AG04449 (cell line): ENCODE measurements around the gene NRXN2.

Source experiments
- CTCF ChIA-PET: fragments of 350-600 bp; formaldehyde crosslinking; extraction: SDS; loops from one replicate; lab custom pipeline; 2021; ENCODE audit warnings: antibody characterized with exemption; lab: Yijun Ruan, JAX
- POLR2A ChIA-PET: fragments of 400-600, 350-600 bp; formaldehyde crosslinking; extraction: SDS; loops from one replicate; lab custom pipeline; 2020; ENCODE audit warnings: antibody characterized with exemption, inconsistent platforms; lab: Yijun Ruan, JAX
- DNase-seq: peaks from one replicate; pipeline ENCODE4 v3.0.0-alpha.2; 2010; ENCODE audit warnings: low read depth, low spot score
- H3K4me3 ChIP-seq: 2 replicates; pipeline ENCODE4 v1.5.1; 2011; ENCODE audit warnings: low read depth, mild to moderate bottlenecking, control low read depth, low read length
- CTCF ChIP-seq: IDR thresholded peaks from one replicate; pipeline ENCODE4 v1.5.1; 2011; ENCODE audit warnings: mild to moderate bottlenecking, moderate library complexity, low read length, control low read depth, inconsistent platforms; ENCODE audit not compliant: insufficient read depth; ENCODE audit errors: missing control alignments

The NRXN2 gene

DNA sequence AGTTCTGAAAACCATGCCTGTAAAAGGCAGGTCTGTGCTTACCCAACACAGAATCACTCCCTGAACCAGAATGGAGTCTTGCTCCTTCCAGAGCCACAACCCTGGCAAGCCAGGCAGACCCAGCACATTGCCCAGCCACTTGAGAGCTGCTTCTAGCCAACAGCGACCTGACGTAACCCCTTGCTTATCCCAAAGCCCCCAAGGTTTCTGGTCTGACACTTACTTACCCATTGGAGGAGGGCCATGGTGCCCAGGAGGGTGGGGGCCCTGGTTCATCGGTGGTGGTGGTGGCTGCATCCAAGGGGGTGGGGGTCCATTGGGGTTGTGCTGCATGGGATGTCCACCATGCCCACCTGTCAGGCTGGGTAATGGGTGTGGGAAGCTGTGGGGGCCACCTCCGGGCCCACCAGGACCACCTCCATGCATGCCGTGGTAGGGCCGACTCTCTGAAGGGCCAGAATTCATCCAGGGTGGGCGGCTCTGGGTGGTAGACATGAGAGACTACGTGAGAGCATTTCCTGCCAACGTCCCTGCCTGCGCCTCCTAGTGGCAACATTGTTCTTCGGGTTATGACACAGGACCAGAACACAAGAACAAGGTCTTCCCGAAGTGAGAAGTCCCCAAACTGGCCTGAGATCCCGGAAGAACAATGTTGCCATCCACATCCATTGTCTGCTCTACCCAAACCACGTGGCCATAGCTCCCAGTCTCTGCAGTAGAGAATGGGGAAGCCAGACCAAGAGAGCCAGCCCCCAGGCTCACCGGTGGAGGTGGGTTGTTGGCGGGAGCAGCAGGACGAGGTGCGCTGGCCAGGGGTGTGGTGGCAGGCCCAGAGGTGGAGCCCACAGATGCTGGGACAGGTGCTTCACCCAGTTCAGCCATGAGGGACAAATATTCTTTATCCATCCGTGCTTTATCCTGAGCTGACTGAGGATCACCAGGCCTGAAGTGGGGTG lies 44.6 kb upstream of the NRXN2 start:
- peak; percentile 69 for TF ChIP-seq CTCF
- DNase-seq = no peak
- H3K4me3 ChIP-seq = no peak overlapping the region
- ChIA-PET POLR2A (no interaction called here), CTCF (interaction anchor here (0.8 to 2.8 kb wide), 10 partner anchors 8 to 79 kb away, joined by 3 to 29 read pairs (median 4); partner anchors contain the start of genes PYGM, RASGRP2 and SF1)

DNA sequence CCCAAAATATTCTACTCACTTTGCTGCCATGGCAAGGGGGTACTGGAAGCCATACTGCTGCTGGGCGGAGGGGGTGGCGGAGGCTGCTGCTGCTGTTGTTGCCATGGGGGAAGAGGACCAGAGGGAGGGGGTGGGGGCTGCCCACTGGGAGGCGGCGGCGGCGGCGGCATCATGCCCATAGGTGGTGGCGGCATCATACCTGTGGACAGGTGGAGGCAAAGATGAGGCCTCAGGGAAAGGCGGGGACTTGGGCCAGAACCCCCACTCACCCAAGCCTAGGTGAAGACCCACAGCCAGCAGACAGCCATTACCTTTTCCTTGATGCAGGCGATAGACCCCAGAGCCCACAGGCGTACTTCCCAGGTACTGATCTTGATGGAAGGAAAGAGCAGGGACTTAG lies 43.9 kb upstream of the NRXN2 start:
- DNase-seq = no peak
- POLR2A ChIA-PET = no interaction called here
- H3K4me3 ChIP-seq = no peak overlapping the region
- CTCF ChIA-PET = interaction anchor here (0.9 to 3.9 kb wide), 6 partner anchors 8 to 23 kb away, joined by 3 to 34 read pairs (median 6); partner anchors contain the start of genes RASGRP2 and SF1
- TF ChIP-seq CTCF = no peak

GRCh38 chr11:64765851-64766665 lies 43.1 kb upstream of the NRXN2 start:
- DNase-seq = no peak
- ChIA-PET POLR2A (no interaction called here), CTCF (interaction anchor here (1.1 to 3.9 kb wide), 3 partner anchors 9 to 22 kb away, joined by 5 to 34 read pairs (median 6); partner anchors contain the start of gene RASGRP2)
- no peak overlapping the region for H3K4me3 ChIP-seq
- TF ChIP-seq CTCF = no peak

GRCh38 chr11:64765291-64765850 lies 42.4 kb upstream of the NRXN2 start:
- CTCF ChIA-PET = interaction anchor here (1.1 to 3.9 kb wide), 3 partner anchors 9 to 21 kb away, joined by 3 to 34 read pairs (median 5); partner anchors contain the start of gene RASGRP2
- TF ChIP-seq CTCF = no peak
- no peak for DNase-seq
- no peak overlapping the region for H3K4me3 ChIP-seq
- POLR2A ChIA-PET = no interaction called here

DNA sequence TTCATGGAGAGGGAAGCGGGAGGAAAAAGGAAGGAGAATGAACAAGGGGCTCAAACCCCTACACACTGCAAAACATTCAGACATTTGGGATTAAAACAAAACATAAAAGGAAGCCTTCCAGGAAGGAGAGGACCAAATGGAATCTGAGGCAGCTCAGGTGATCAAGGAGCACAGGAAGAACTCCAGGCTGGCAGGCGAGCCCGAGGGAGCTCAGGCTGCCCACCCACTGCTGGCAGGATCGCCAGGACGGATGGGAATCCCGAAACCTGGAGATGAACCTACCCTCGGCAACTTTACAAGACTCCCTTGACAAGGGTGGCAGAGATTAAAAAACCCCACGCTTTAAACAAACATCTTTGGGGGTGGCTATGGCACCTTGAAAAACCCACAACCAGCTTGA lies 41.8 kb upstream of the NRXN2 start:
- ChIA-PET POLR2A (no interaction called here), CTCF (interaction anchor here (1.2 to 3.9 kb wide), 2 partner anchors 10 to 12 kb away, joined by 3 to 34 read pairs; no protein-coding TSS in a partner anchor)
- TF ChIP-seq CTCF = no peak
- H3K4me3 ChIP-seq = no peak overlapping the region
- no peak for DNase-seq
